ENCODE data around the gene POLN.

DNA sequence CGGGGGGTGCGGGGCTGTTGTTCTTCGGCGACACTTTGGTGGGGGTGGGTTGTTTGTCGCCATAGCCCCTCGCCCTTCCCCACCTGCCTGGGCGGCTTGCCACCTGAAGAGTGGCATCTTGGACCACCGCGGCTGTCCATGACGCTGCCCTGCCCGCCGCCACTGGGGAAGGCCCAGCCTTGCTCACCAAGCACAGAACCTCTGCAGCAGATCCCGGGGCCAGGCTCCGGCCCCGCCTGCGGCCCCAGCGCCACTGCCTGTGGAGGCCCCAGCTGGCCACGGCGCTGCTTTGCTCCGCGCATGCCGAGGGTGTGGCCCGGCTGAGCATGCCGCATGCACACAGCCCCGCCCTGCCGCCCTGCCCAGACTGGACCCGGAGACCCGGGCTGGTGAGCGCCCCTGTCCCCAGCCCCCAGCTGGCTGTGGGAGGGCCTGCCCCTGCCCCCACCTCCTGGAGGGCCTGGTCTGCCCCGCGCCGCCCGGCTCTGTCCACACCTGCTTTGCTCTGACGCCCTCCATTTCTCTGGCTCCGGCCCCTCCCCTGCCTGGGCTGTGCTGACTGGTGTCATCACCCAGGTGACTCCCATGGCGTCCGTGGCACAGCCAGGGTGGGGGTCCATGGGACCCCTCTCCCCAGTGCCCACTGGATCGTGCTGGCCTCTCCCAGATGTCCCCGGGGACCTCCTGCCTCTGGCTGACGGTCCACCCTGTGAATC, 177.5 kb downstream of the POLN start:
- TF ChIP-seq, protein P1, sequence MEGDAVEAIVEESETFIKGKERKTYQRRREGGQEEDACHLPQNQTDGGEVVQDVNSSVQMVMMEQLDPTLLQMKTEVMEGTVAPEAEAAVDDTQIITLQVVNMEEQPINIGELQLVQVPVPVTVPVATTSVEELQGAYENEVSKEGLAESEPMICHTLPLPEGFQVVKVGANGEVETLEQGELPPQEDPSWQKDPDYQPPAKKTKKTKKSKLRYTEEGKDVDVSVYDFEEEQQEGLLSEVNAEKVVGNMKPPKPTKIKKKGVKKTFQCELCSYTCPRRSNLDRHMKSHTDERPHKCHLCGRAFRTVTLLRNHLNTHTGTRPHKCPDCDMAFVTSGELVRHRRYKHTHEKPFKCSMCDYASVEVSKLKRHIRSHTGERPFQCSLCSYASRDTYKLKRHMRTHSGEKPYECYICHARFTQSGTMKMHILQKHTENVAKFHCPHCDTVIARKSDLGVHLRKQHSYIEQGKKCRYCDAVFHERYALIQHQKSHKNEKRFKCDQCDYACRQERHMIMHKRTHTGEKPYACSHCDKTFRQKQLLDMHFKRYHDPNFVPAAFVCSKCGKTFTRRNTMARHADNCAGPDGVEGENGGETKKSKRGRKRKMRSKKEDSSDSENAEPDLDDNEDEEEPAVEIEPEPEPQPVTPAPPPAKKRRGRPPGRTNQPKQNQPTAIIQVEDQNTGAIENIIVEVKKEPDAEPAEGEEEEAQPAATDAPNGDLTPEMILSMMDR (conservative IDR thresholded peaks at IDR 0.05 in 1 of 2, IDR thresholded peaks at IDR 0.05 in 1 of 2; ENCODE audit: extremely low read depth in 1 of 2, insufficient read depth in 1 of 2, low read depth in 1 of 2, low read length in 2 of 2): no peak
- TF ChIP-seq EZH2 (IDR thresholded peaks at IDR 0.05; ENCODE audit: borderline replicate concordance, low read length): no peak
